ENCODE measurements around the gene SLC6A6.

Gene SLC6A6

GRCh38 chr3:14455571-14456317 is 53.3 kb downstream of the SLC6A6 start:
- no peak for DNase-seq

- no peak for DNase-seq
These were observed 54.4 kb downstream of the SLC6A6 start for GRCh38 chr3:14456794-14457193.

GRCh38 chr3:14457481-14457880 is 55.1 kb downstream of the SLC6A6 start:
- no peak for DNase-seq

GRCh38 chr3:14457999-14458398 is 55.6 kb downstream of the SLC6A6 start:
- DNase-seq: no peak

GRCh38 chr3:14458434-14459275 is 56.2 kb downstream of the SLC6A6 start:
- DNase-seq: no peak

- no peak for DNase-seq
These were observed 57.0 kb downstream of the SLC6A6 start for GRCh38 chr3:14459384-14459783.

- no peak for DNase-seq
These were observed 57.4 kb downstream of the SLC6A6 start for GRCh38 chr3:14459787-14460186.

- peak; percentile 46 to 81 for DNase-seq
These were observed 58.1 kb downstream of the SLC6A6 start for GRCh38 chr3:14460342-14461005.

GRCh38 chr3:14461006-14461747 is 58.8 kb downstream of the SLC6A6 start:
- DNase-seq: no peak

- DNase-seq: peak; percentile 26 to 60
These were observed 59.4 kb downstream of the SLC6A6 start for GRCh38 chr3:14461748-14462324.

- DNase-seq: no peak
These were observed 60.3 kb downstream of the SLC6A6 start for GRCh38 chr3:14462738-14463137.

GRCh38 chr3:14463330-14464140 is 61.1 kb downstream of the SLC6A6 start:
- no peak for DNase-seq

GRCh38 chr3:14464141-14464465 is 61.7 kb downstream of the SLC6A6 start:
- DNase-seq: no peak

- no peak for DNase-seq
These were observed 62.1 kb downstream of the SLC6A6 start for GRCh38 chr3:14464521-14464920.

- no peak for DNase-seq
These were observed 63.0 kb downstream of the SLC6A6 start for GRCh38 chr3:14465425-14465824.

- DNase-seq: no peak
These were observed 63.9 kb downstream of the SLC6A6 start for GRCh38 chr3:14466179-14466903.

GRCh38 chr3:14467814-14468620 is 65.6 kb downstream of the SLC6A6 start:
- peak in 1 of 2 donors; percentile 38 for DNase-seq

GRCh38 chr3:14468621-14468981 is 66.2 kb downstream of the SLC6A6 start:
- DNase-seq: no peak

- no peak for DNase-seq
These were observed 68.1 kb downstream of the SLC6A6 start for GRCh38 chr3:14470461-14470860.

- no peak for DNase-seq
These were observed 68.6 kb downstream of the SLC6A6 start for GRCh38 chr3:14471016-14471415.
